Right lobe of liver (tissue), 6 donors: ENCODE results near the gene TBXA2R. TPM values are rescaled to one million over a fixed set of nuclear protein-coding genes. Genes with fewer than 3 reads are reported as not detected.

ENCODE experiments used
- ATAC-seq, 4 donors: fragments of 200-7000 bp; cut with Tn5 transposase; one replicate each; pipeline ENCODE4 v1.9.1; 2020; ENCODE audit warnings: mild to moderate bottlenecking in 4 of 4, moderate library complexity in 4 of 4
- DNase-seq, 3 donors: peaks; one replicate each; pipeline ENCODE4 v3.0.0-alpha.2; 2020
- H3K27ac ChIP-seq, 3 donors: fragments of 200-600 bp; one replicate each; pipeline ENCODE4 v1.8.0; 2022
- H3K27me3 ChIP-seq, 2 donors: fragments of 200-600 bp; one replicate each; pipeline ENCODE4 v1.8.0; 2022
- H3K36me3 ChIP-seq, 4 donors: fragments of 200-600 bp; sonication (generic) in 1 of 4; one replicate each; pipeline versions ENCODE4 v1.5.1 to v1.8.0; 2017 to 2022; ENCODE audit warnings: control low read depth in 1 of 4
- H3K4me1 ChIP-seq, 4 donors: fragments of 200-600 bp; sonication (generic) in 1 of 4; one replicate each; pipeline versions ENCODE4 v1.5.1 to v1.8.0; 2017 to 2022; ENCODE audit warnings: control low read depth in 1 of 4
- H3K4me3 ChIP-seq, 3 donors: fragments of 200-600 bp; one replicate each; pipeline ENCODE4 v1.8.0; 2022
- H3K9me3 ChIP-seq, 4 donors: fragments of 200-600 bp; sonication (generic) in 1 of 4; one replicate each; pipeline versions ENCODE4 v1.5.1 to v1.8.0; 2017 to 2022; ENCODE audit warnings: control low read depth in 1 of 4
- POLR2A ChIP-seq: fragments of 450-650 bp; IDR thresholded peaks from one replicate; pipeline ENCODE4 v1.6.1; 2017; ENCODE audit warnings: antibody characterized with exemption, mild to moderate bottlenecking
- WGBS: methylation state at CpG from one replicate; pipeline ENCODE4 v1.1.6; 2018; ENCODE audit warnings: low coverage, low lambda C conversion rate; ENCODE audit not compliant: insufficient coverage; ENCODE audit errors: missing lambda C conversion rate; 5-methylcytosine and 5-hydroxymethylcytosine counted together
- intact Hi-C, 2 donors: fragments of 100-400 bp; cut with DNase I; formaldehyde crosslinking; loops; one replicate each; pipeline versions ENCODE4 v1.11.2 to v1.14.1; 2022
- total RNA-seq, 6 experiments: library from RNA; depleted of rRNA in 2 of 6; stranded (reverse); fragments of >200 nt in 2 of 6; fragmentation: NEBNext Ultra II Directional in 3 of 6; extraction: Animal tissue kit (Norgen Biotek cat#: 25700) in 3 of 6; gene quantifications; one replicate each; pipeline versions ENCODE4 v1.1.0 to v1.2.4, GENCODE V29; 2016 to 2023
- TF ChIP-seq, protein P1 (sequence below), 4 donors: fragments of 200-600 bp in 3 of 4; fragments of 450-650 bp in 1 of 4; IDR thresholded peaks; one replicate each; pipeline versions ENCODE4 v1.5.1 to v1.8.0; 2016 to 2022; ENCODE audit warnings: antibody characterized with exemption in 4 of 4, mild to moderate bottlenecking in 2 of 4
- donor health status: DM: no; HTN: yes; CAD: no.
- donor health status: DM: no; HTN: no; CAD: no.
- donor health status: DM: no; HTN: no; CAD: no.
- donor health status: DM: no; HTN: yes; CAD: no.
- donor health status: DM: no; HTN: yes; CAD: no.

TBXA2R gene
- total RNA-seq, 6 experiments from 2014 or later, result 2.8 to 10.4 (median 4.7) TPM

DNA sequence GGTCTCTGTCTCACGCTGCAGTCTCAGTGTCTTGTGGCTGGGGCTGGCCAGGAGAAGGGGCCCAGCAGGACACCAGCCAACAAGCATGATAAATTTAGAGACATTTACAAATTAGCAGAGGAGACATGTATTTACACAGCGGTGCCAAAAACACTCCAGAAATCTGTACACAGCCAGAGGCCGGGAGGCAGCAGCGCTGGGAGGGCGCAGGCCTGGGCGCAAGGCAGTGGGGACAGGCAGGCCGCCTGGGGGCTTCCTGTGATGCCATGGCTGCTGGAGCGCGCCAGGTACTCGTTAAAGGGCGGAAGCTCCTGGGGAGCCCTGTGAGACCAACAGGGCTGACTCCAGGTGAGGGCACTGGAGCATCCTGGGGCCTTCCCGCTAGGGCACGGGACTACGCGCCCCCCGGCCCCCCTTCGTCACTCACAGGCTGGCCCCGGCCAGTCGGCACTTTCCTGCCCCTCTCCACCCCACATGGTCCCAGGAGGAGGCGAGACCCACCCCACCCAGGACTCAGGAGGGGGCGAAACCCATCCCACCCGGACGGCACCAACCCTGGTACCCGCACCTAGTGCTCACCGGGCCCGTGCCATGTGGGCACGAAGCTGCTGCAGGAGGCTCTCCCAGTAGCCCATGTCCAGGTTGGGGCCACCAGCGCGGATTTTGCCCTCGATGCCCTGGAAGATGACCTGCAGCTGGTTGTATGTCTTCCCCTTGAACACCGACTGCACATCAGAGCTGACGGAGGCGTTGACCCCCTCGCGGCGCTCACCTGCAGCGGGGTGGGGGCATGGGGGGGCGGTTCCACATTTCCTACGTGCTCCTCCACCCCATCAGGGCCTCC lies 7.4 kb upstream of the TBXA2R start:
- 89% methylated on average over 6 of the region's 39 CpGs for WGBS
- no peaks in the 10 kb centered on the region for H3K9me3 ChIP-seq
- peaks cover 0 to 19% (median 5%) of the 10 kb centered on the region in 4 donors for H3K36me3 ChIP-seq
- intact Hi-C loops, result loop anchor here in 1 of 2 donors (10.0 kb wide), 1 partner anchor 69 kb away; no protein-coding TSS in a partner anchor
- DNase-seq, result peak in 1 of 3 donors; percentile 14
- H3K4me1 ChIP-seq, result no peaks in the 10 kb centered on the region
- H3K27me3 ChIP-seq, result no peaks in the 10 kb centered on the region
- H3K27ac ChIP-seq, result peak overlapping the region in 1 of 3 donors; percentile 8
- no peak overlapping the region for H3K4me3 ChIP-seq
- TF ChIP-seq POLR2A, result no peak
- TF ChIP-seq, protein P1, sequence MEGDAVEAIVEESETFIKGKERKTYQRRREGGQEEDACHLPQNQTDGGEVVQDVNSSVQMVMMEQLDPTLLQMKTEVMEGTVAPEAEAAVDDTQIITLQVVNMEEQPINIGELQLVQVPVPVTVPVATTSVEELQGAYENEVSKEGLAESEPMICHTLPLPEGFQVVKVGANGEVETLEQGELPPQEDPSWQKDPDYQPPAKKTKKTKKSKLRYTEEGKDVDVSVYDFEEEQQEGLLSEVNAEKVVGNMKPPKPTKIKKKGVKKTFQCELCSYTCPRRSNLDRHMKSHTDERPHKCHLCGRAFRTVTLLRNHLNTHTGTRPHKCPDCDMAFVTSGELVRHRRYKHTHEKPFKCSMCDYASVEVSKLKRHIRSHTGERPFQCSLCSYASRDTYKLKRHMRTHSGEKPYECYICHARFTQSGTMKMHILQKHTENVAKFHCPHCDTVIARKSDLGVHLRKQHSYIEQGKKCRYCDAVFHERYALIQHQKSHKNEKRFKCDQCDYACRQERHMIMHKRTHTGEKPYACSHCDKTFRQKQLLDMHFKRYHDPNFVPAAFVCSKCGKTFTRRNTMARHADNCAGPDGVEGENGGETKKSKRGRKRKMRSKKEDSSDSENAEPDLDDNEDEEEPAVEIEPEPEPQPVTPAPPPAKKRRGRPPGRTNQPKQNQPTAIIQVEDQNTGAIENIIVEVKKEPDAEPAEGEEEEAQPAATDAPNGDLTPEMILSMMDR (IDR thresholded peaks at IDR 0.05), result no peak
- no peak for ATAC-seq

- H3K27me3 ChIP-seq, result no peaks in the 10 kb centered on the region
- ATAC-seq (peak in 3 of 4 donors; percentile 2 to 21 (median 8)), DNase-seq (peak in 2 of 3 donors; percentile 37 to 53)
- peaks cover 0 to 19% (median 5%) of the 10 kb centered on the region in 4 donors for H3K36me3 ChIP-seq
- WGBS, result 100% methylated on average over 3 of the region's 79 CpGs
- H3K27ac ChIP-seq, result peak overlapping the region in 2 of 3 donors; percentile 8 to 39
- intact Hi-C loops, result loop anchor here in 1 of 2 donors (10.0 kb wide), 1 partner anchor 68 kb away; no protein-coding TSS in a partner anchor
- no peak overlapping the region for H3K4me3 ChIP-seq
- TF ChIP-seq, protein P1 (IDR thresholded peaks at IDR 0.05), result no peak
- TF ChIP-seq POLR2A, result no peak
- H3K4me1 ChIP-seq, result no peaks in the 10 kb centered on the region
- H3K9me3 ChIP-seq, result no peaks in the 10 kb centered on the region
These were observed 6.4 kb upstream of the TBXA2R start for GRCh38 chr19:3612901-3613741.

DNA sequence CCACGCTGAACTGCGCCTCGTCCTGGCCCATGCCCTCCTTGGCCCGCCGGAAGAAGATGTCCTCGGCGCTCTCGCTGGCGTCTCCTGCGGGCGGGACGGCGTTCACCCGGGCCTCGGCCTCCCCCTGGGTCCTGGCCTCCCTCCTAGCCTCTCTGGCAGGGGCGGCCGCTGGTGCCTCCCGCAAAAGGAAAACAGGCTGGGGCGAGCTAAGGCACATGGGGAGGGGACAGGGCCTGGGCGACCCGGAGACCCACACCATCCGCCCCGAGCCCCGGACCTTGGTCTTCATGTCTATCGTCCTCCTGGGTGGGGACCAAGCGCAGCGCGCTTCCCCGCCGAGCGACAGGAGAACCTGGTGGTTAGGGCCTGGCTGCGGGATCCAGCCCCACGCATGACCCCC lies 5.7 kb upstream of the TBXA2R start:
- no peaks in the 10 kb centered on the region for H3K4me1 ChIP-seq
- H3K36me3 ChIP-seq, result peaks cover 0 to 19% (median 5%) of the 10 kb centered on the region in 4 donors
- peak overlapping the region in 1 of 3 donors; percentile 39 for H3K27ac ChIP-seq
- WGBS, result 90% methylated on average over 2 of the region's 33 CpGs
- H3K27me3 ChIP-seq, result no peaks in the 10 kb centered on the region
- DNase-seq (peak in 2 of 3 donors; percentile 23 to 49), ATAC-seq (no peak)
- H3K4me3 ChIP-seq, result no peak overlapping the region
- TF ChIP-seq, protein P1 (IDR thresholded peaks at IDR 0.05), result no peak
- no peak for TF ChIP-seq POLR2A
- intact Hi-C loops, result loop anchor here in 1 of 2 donors (10.0 kb wide), 1 partner anchor 68 kb away; no protein-coding TSS in a partner anchor
- H3K9me3 ChIP-seq, result no peaks in the 10 kb centered on the region

- Histone ChIP-seq H3K9me3 (no peaks in the 10 kb centered on the region), H3K27ac (no peak overlapping the region), H3K4me1 (peaks cover 0 to 2% (median 0%) of the 10 kb centered on the region in 4 donors), H3K4me3 (no peak overlapping the region), H3K36me3 (peaks cover 0 to 19% (median 5%) of the 10 kb centered on the region in 4 donors), H3K27me3 (no peaks in the 10 kb centered on the region)
- ATAC-seq, result no peak
- WGBS, result 96% methylated on average over 24 of the region's 36 CpGs
- DNase-seq, result no peak
- no peak for TF ChIP-seq POLR2A
- TF ChIP-seq, protein P1 (IDR thresholded peaks at IDR 0.05), result no peak
- intact Hi-C loops, result loop anchor here in 1 of 2 donors (10.0 kb wide), 1 partner anchor 67 kb away; no protein-coding TSS in a partner anchor
These were observed 5.2 kb upstream of the TBXA2R start for GRCh38 chr19:3611841-3612240.
